GM23338 (cell line): ENCODE measurements around the gene LPP.

Experiments used
- CREB1 ChIP-seq: fragments of 250-450 bp; sonication (Bioruptor Pico); IDR thresholded peaks from 2 replicates; pipeline ENCODE4 v1.5.0; 2020; ENCODE audit warnings: low read depth, mild to moderate bottlenecking, moderate library complexity
- EZH2 ChIP-seq: fragments of 200-600 bp; sonication (generic); IDR thresholded peaks from one replicate; pipeline ENCODE4 v1.8.0; 2017; ENCODE audit warnings: antibody characterized with exemption, mild to moderate bottlenecking, low read depth; ENCODE audit not compliant: unreplicated experiment
- EZH2phosphoT487 ChIP-seq: fragments of 200-600 bp; sonication (generic); IDR thresholded peaks from one replicate; pipeline ENCODE4 v1.8.1; 2018; ENCODE audit warnings: antibody characterized with exemption; ENCODE audit not compliant: unreplicated experiment
- JUNB ChIP-seq: IDR thresholded peaks from one replicate; pipeline ENCODE4 v1.6.1; 2016; ENCODE audit warnings: antibody characterized with exemption; ENCODE audit not compliant: unreplicated experiment
- NANOG ChIP-seq: IDR thresholded peaks from 2 replicates; pipeline ENCODE4 v1.6.1; 2016; ENCODE audit warnings: antibody characterized with exemption, borderline replicate concordance
- POLR2AphosphoS5 ChIP-seq: IDR thresholded peaks from 2 replicates; pipeline ENCODE4 v1.6.1; 2016; ENCODE audit warnings: antibody characterized with exemption, low read depth
- STAT1 ChIP-seq: IDR thresholded peaks from one replicate; pipeline ENCODE4 v1.6.1; 2016; ENCODE audit warnings: antibody characterized with exemption; ENCODE audit not compliant: unreplicated experiment
- ZNF114 ChIP-seq: fragments of 250-450 bp; sonication (Bioruptor Pico); IDR thresholded peaks from 2 replicates; pipeline ENCODE4 v1.5.0; 2020; ENCODE audit warnings: mild to moderate bottlenecking, moderate library complexity
- ZNF331 ChIP-seq: fragments of 250-450 bp; sonication (Bioruptor Pico); IDR thresholded peaks from 2 replicates; pipeline ENCODE4 v1.5.0; 2020; ENCODE audit warnings: low read depth, mild to moderate bottlenecking, moderate library complexity
- TF ChIP-seq, protein P1 (sequence below), 2 experiments: fragments of 200-600 bp in 1 of 2; sonication (generic) in 1 of 2; conservative IDR thresholded peaks; 2 replicates each; pipeline versions ENCODE4 v1.5.1 to v1.6.1; 2016 to 2017; ENCODE audit warnings: antibody characterized with exemption in 2 of 2, low read depth in 2 of 2, mild to moderate bottlenecking in 2 of 2, moderate library complexity in 1 of 2
- TF ChIP-seq, protein P2 (sequence below): IDR thresholded peaks from 2 replicates; pipeline ENCODE4 v1.6.1; 2016; ENCODE audit warnings: antibody characterized with exemption
- TF ChIP-seq, protein P3 (sequence below): IDR thresholded peaks from one replicate; pipeline ENCODE4 v1.6.1; 2018; ENCODE audit warnings: antibody characterized with exemption; ENCODE audit not compliant: unreplicated experiment
- TF ChIP-seq, protein P4 (sequence below): fragments of 250-450 bp; sonication (Bioruptor Pico); IDR thresholded peaks from 2 replicates; pipeline ENCODE4 v1.5.0; 2020; ENCODE audit warnings: mild to moderate bottlenecking, moderate library complexity

DNA sequence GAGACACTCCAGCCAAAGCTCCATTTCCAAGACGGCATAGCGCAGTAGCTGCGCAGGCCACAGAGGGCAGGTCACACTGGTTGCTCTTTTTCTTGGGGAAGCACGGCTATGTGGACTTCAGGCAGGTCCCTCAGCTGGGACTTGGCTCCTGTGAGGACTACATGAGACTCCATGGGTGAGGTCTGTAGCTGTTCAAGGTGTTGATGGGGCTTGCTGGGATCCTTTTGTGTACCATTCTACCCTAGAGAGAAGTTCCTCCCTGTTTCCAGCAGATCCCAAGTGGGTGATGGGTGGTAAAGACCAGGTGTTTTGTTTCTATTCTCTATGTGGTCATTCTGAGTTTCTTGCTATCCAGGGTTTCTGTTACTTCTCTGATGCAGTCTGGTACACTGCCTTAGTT lies 183.3 kb downstream of the LPP start:
- TF ChIP-seq, protein P1, sequence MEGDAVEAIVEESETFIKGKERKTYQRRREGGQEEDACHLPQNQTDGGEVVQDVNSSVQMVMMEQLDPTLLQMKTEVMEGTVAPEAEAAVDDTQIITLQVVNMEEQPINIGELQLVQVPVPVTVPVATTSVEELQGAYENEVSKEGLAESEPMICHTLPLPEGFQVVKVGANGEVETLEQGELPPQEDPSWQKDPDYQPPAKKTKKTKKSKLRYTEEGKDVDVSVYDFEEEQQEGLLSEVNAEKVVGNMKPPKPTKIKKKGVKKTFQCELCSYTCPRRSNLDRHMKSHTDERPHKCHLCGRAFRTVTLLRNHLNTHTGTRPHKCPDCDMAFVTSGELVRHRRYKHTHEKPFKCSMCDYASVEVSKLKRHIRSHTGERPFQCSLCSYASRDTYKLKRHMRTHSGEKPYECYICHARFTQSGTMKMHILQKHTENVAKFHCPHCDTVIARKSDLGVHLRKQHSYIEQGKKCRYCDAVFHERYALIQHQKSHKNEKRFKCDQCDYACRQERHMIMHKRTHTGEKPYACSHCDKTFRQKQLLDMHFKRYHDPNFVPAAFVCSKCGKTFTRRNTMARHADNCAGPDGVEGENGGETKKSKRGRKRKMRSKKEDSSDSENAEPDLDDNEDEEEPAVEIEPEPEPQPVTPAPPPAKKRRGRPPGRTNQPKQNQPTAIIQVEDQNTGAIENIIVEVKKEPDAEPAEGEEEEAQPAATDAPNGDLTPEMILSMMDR (conservative IDR thresholded peaks at IDR 0.05; ENCODE audit: low read depth in 2 of 2): no peak
- TF ChIP-seq POLR2AphosphoS5 (no peak), EZH2 (no peak), EZH2phosphoT487 (no peak), CREB1 (CRISPR knock-in tag) (no peak), STAT1 (no peak), NANOG (no peak), JUNB (no peak), ZNF114 (no peak), ZNF331 (no peak)
- TF ChIP-seq, protein P2, sequence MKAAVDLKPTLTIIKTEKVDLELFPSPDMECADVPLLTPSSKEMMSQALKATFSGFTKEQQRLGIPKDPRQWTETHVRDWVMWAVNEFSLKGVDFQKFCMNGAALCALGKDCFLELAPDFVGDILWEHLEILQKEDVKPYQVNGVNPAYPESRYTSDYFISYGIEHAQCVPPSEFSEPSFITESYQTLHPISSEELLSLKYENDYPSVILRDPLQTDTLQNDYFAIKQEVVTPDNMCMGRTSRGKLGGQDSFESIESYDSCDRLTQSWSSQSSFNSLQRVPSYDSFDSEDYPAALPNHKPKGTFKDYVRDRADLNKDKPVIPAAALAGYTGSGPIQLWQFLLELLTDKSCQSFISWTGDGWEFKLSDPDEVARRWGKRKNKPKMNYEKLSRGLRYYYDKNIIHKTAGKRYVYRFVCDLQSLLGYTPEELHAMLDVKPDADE: no peak
- TF ChIP-seq, protein P3, sequence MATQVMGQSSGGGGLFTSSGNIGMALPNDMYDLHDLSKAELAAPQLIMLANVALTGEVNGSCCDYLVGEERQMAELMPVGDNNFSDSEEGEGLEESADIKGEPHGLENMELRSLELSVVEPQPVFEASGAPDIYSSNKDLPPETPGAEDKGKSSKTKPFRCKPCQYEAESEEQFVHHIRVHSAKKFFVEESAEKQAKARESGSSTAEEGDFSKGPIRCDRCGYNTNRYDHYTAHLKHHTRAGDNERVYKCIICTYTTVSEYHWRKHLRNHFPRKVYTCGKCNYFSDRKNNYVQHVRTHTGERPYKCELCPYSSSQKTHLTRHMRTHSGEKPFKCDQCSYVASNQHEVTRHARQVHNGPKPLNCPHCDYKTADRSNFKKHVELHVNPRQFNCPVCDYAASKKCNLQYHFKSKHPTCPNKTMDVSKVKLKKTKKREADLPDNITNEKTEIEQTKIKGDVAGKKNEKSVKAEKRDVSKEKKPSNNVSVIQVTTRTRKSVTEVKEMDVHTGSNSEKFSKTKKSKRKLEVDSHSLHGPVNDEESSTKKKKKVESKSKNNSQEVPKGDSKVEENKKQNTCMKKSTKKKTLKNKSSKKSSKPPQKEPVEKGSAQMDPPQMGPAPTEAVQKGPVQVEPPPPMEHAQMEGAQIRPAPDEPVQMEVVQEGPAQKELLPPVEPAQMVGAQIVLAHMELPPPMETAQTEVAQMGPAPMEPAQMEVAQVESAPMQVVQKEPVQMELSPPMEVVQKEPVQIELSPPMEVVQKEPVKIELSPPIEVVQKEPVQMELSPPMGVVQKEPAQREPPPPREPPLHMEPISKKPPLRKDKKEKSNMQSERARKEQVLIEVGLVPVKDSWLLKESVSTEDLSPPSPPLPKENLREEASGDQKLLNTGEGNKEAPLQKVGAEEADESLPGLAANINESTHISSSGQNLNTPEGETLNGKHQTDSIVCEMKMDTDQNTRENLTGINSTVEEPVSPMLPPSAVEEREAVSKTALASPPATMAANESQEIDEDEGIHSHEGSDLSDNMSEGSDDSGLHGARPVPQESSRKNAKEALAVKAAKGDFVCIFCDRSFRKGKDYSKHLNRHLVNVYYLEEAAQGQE: no peak
- TF ChIP-seq, protein P4, sequence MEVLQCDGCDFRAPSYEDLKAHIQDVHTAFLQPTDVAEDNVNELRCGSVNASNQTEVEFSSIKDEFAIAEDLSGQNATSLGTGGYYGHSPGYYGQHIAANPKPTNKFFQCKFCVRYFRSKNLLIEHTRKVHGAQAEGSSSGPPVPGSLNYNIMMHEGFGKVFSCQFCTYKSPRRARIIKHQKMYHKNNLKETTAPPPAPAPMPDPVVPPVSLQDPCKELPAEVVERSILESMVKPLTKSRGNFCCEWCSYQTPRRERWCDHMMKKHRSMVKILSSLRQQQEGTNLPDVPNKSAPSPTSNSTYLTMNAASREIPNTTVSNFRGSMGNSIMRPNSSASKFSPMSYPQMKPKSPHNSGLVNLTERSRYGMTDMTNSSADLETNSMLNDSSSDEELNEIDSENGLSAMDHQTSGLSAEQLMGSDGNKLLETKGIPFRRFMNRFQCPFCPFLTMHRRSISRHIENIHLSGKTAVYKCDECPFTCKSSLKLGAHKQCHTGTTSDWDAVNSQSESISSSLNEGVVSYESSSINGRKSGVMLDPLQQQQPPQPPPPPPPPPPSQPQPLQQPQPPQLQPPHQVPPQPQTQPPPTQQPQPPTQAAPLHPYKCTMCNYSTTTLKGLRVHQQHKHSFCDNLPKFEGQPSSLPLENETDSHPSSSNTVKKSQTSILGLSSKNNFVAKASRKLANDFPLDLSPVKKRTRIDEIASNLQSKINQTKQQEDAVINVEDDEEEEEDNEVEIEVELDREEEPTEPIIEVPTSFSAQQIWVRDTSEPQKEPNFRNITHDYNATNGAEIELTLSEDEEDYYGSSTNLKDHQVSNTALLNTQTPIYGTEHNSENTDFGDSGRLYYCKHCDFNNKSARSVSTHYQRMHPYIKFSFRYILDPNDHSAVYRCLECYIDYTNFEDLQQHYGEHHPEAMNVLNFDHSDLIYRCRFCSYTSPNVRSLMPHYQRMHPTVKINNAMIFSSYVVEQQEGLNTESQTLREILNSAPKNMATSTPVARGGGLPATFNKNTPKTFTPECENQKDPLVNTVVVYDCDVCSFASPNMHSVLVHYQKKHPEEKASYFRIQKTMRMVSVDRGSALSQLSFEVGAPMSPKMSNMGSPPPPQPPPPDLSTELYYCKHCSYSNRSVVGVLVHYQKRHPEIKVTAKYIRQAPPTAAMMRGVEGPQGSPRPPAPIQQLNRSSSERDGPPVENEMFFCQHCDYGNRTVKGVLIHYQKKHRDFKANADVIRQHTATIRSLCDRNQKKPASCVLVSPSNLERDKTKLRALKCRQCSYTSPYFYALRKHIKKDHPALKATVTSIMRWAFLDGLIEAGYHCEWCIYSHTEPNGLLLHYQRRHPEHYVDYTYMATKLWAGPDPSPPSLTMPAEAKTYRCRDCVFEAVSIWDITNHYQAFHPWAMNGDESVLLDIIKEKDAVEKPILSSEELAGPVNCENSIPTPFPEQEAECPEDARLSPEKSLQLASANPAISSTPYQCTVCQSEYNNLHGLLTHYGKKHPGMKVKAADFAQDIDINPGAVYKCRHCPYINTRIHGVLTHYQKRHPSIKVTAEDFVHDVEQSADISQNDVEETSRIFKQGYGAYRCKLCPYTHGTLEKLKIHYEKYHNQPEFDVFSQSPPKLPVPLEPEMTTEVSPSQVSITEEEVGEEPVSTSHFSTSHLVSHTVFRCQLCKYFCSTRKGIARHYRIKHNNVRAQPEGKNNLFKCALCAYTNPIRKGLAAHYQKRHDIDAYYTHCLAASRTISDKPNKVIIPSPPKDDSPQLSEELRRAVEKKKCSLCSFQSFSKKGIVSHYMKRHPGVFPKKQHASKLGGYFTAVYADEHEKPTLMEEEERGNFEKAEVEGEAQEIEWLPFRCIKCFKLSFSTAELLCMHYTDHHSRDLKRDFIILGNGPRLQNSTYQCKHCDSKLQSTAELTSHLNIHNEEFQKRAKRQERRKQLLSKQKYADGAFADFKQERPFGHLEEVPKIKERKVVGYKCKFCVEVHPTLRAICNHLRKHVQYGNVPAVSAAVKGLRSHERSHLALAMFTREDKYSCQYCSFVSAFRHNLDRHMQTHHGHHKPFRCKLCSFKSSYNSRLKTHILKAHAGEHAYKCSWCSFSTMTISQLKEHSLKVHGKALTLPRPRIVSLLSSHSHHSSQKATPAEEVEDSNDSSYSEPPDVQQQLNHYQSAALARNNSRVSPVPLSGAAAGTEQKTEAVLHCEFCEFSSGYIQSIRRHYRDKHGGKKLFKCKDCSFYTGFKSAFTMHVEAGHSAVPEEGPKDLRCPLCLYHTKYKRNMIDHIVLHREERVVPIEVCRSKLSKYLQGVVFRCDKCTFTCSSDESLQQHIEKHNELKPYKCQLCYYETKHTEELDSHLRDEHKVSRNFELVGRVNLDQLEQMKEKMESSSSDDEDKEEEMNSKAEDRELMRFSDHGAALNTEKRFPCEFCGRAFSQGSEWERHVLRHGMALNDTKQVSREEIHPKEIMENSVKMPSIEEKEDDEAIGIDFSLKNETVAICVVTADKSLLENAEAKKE (CRISPR knock-in tag): no peak
